GM18502 (cell line): Measurements from ENCODE around the gene UBN1.

Experiments used
- ATAC-seq: cut with Tn5 transposase; IDR thresholded peaks from one replicate; pipeline ENCODE4 v1.9.1; 2021; ENCODE audit warnings: mild to moderate bottlenecking; ENCODE audit not compliant: unreplicated experiment, poor library complexity

The UBN1 gene

GRCh38 chr16:4900036-4900435, 52.8 kb downstream of the UBN1 start:
- ATAC-seq, result no peak

DNA sequence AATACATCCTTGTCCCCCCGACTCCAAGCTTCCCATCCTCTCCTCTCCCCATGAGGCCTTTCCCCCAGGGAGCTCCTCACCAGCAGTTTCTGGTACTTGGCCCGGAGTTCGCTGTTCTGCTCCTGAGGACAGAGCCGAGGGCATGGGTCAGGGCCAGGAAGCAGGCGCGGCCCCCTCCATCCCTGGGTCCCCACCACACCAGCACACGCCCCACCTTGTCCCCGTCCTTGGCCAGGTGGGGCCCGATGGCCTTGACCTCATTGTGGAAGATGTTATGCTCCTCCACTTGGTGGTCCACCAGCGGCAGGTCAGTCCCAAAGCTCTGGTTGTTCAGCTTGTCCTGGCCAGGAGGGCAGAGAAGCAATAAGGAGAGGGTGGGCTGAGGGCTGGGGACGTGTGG, 53.5 kb downstream of the UBN1 start:
- no peak for ATAC-seq

DNA sequence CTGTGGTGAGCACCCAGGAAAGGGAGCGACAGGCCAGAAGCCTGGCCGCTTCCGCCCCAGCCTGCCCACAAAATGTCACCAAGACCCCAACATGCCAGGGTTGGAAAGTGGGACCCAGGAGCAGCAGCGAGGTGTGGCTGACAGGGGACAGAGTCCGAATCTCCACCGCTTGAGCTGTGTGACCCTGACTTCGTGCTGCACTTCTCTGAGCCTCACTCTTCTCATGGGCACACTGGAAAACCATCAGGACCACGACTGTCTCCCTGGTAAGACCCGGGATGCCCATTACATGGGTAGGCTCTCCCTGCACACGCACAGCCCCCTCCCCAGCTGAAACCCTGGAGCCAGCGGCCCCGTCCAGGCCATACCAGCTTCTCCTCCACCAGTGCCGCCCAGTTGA, 54.8 kb downstream of the UBN1 start:
- no peak for ATAC-seq

GRCh38 chr16:4904108-4904941, 57.0 kb downstream of the UBN1 start:
- ATAC-seq, result no peak

DNA sequence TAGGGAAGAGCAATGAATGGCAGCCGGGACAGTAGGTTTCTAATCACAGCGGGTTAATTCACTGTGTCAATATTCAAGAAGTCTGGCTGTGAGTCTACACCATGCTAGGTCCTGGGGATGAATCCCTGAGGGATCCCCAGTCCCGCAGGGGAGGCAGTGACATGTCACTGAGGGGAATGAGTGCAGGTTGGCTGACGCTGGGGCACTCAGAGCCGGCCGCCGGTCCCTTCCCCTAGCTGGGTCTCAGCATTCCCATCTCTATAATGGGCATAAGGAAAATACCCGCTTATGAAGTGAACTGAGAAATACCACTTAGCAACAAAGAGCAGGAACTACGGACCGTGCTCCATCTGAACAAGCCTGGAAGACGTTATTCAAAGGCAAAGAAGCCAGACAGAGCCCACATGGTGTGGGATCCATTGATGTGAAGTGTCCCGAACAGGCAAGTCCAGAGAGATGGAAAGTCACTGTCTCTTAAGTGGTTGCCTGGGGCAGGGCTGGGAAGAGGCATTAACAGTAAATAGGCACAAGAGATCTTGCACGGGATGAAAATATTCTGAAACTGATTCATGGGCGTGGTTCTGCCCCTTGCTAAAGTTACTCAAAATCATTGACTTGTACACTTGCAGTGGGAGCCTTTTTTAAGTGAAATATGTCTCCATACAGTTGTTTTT, 57.8 kb downstream of the UBN1 start:
- no peak for ATAC-seq

- ATAC-seq, result no peak
Observed at GRCh38 chr16:4908854-4909401, 61.6 kb downstream of the UBN1 start.

DNA sequence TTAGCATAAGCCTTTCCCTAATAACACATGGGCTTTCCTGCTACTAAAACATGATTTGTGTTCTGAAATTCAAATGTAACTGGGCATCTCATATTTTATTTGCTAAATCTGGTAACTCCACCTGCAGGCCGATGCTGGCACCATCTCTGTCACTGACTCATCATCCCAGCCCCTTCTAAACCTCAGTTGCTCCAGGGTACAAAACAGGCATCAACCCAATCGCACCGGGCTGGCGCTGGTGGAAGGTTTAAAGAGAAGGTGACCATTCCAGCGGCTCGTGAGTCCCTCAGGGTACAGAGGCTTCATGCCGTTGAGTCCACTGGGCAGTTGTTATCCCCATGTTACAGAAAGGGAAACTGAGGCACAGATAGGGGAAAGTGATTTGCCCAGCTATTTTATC, 62.5 kb downstream of the UBN1 start:
- ATAC-seq, result no peak

- no peak for ATAC-seq
Observed at GRCh38 chr16:4910828-4911227, 63.5 kb downstream of the UBN1 start.

GRCh38 chr16:4911970-4912386, 64.7 kb downstream of the UBN1 start:
- no peak for ATAC-seq

DNA sequence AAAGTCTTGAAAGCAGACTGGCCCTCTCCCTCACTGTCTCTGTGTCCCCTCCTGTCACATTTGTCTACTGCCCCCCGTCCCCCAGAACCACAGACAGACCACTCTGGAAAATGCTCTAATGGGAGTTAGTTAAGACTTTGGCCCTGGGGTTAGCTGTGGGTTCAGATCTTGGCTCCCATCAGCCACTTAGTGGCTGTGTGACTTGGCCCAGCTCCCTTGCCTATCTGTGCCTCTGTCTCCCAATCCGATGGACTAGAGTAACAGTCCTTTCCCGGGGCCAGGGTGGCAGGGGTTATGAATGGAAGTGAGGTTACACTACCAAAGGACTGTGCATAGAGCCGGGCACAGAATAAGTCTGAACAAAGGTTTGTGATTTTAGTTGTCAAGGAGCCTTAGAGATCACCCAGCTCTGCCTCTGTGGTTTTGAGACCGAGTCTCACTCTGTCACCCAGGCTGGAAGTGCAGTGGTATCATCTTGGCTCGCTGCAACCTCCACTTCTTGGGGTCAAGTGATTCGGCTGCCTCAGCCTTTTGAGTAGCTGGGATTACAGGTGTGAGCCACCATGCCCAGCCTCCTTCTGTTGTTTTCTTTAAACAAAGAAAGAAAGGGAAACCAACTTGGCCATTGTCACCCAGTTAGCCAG, 66.0 kb downstream of the UBN1 start:
- no peak for ATAC-seq

DNA sequence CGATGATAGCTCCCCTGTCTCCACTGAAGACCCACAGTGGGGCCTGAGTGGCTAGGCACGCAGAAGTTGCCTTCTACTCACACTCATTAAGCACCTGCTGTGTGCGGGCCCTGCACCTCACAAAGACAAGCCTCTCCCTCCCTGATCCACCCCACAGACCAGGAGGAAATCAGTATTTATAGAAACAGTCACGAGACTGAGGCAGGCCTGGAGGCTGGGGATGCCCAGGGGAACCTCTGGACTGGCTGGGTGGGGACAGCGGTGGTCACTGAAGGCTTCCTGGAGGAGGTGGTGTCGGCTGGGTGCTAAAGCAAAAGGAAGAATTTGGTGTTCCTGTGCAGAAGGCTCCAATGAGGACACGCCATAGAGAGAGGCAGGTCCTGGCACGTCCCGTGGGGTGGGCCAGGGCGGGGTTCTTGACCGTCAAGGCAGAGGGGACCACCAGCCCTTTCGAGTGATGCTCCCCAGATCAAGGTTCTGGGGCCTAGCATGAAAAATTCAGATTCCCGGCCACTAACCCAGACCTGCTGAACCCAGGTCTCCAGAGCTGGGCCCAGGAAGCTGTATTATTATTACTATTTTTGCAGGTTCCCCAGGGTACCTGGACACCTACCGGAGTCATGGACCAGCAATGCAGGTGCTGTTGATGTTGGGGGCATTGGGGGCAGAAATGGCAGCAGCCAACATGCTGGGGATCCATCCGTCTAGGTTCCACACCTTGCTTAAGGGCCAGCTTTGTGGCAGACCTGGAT, 66.7 kb downstream of the UBN1 start:
- no peak for ATAC-seq

GRCh38 chr16:4914528-4915225, 67.4 kb downstream of the UBN1 start:
- no peak for ATAC-seq

GRCh38 chr16:4915226-4915761, 68.0 kb downstream of the UBN1 start:
- ATAC-seq, result no peak

DNA sequence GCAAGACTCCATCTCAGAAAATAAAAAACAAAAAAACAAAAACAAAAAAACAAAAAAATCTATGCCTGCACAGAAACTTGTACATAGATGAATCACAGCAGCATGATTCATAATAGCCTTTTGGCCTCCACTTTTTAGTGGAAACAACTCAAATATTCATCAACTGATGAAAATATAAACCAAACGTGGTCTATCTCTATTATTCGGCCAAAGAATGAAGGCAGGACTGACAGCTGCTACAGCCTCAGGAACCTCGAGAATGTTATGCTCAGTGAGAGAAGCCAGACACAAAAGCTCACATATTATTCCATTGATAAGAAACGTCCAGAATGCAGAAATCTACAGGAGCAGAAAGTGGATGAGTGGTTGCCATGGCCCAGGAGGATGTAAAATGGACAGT, 69.8 kb downstream of the UBN1 start:
- no peak for ATAC-seq

GRCh38 chr16:4918781-4919251, 71.5 kb downstream of the UBN1 start:
- no peak for ATAC-seq

DNA sequence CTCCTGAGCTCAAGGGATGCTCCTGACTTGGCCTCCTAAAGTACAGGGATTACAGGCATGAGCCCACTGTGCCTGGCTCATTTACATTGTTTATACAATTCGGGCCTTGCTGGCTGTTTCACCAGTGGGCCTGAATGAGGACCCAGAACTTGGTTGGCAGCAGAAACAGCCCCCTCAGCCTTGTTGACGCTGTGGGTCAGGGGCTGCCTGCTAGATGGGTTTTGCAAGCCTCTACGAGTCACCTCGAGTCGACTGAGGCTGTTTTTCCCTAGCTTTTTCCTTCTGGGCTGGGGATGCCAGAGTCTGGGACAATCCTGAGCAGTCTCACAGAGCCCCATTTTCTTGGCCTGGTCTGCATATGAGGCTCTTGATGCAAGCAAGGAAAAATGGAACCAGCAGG, 73.5 kb downstream of the UBN1 start:
- no peak for ATAC-seq

DNA sequence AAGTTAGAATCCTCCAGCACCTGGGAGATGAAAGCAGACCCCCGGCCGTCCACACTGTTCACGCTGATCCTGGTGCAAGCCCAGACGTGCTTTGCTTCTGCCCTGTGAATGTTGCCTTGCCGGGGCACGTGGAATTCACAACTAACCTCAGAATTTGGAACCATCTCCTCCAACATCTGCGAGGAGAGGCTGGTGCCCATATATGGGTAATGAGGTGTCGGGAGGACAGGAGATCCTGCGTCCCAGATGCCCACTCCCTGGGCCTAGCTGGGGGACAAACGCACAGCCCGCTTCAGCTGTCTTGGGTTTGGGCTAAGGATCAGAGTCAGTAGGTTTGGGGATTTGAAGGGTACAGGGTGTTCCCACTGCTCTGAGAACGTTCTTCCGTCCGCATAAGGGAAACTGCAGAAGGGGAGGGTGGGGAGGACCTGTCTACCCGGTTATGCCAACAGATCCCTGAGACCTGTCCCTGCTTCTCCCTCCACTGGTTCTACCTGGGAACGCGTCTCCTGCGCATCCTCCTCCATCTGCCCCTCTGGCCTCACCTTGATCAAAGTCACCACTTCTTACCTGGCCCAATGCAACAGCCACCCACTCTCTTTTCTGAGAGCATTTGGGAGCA, 75.6 kb downstream of the UBN1 start:
- ATAC-seq, result no peak

GRCh38 chr16:4923853-4924252, 76.6 kb downstream of the UBN1 start:
- no peak for ATAC-seq
